GM12878 (cell line): ENCODE results near the gene TMC5. TPM values are rescaled to one million over a fixed set of nuclear protein-coding genes. Genes with fewer than 3 reads are reported as not detected.

Source experiments
- ATAC-seq: fragments of 200-7000 bp; cut with Tn5 transposase; 3 replicates; pipeline ENCODE4 v1.9.1; 2020; ENCODE audit warnings: mild to moderate bottlenecking, moderate library complexity
- BruUV-seq: library from RNA; stranded (reverse); fragments of 400-500 nt; replicated peaks from 2 replicates; lab custom pipeline; 2021; lab: Mats Ljungman, UMichigan
- CTCF ChIA-PET: fragments of 300-600 bp; sonication (Branson Sonifier 250); formaldehyde crosslinking; extraction: SDS; loops from one replicate; lab custom pipeline; 2021; ENCODE audit warnings: inconsistent platforms; lab: Yijun Ruan, JAX
- POLR2A ChIA-PET: fragments of 350-600 bp; formaldehyde crosslinking; extraction: SDS; loops from one replicate; lab custom pipeline; 2021; ENCODE audit warnings: inconsistent platforms; lab: Charles Lee
- RAD21 ChIA-PET: fragments of 300-600 bp; sonication (Branson Sonifier 250); formaldehyde crosslinking; loops from one replicate; lab custom pipeline; 2023; ENCODE audit warnings: antibody characterized with exemption; ENCODE audit not compliant: unreplicated experiment; lab: Charles Lee
- SMC1A ChIA-PET: fragments of 300-600 bp; sonication (Branson Sonifier 250); formaldehyde crosslinking; loops from one replicate; lab custom pipeline; 2023; ENCODE audit not compliant: unreplicated experiment, uncharacterized antibody; lab: Charles Lee
- DNase-seq: peaks from one replicate; pipeline ENCODE4 v3.0.0-alpha.2; 2011; ENCODE audit warnings: low read depth, low spot score
- FAIRE-seq: peaks from 3 replicates; lab custom pipeline; 2011; peaks lifted over from hg19 to GRCh38; lab: Jason Lieb, UNC
- H2AFZ ChIP-seq: 2 replicates; pipeline ENCODE4 v1.6.0; 2011; ENCODE audit warnings: low read depth, low read length, control low read depth; ENCODE audit not compliant: control insufficient read depth
- H3K27ac ChIP-seq: 2 replicates; pipeline ENCODE4 v1.5.1; 2011; ENCODE audit warnings: control low read depth; ENCODE audit not compliant: control insufficient read depth, insufficient read depth
- H3K27me3 ChIP-seq, 2 experiments: replicated peaks in 1 of 2; 2 replicates each; pipeline versions ENCODE4 v1.6.0 to v1.6.1; 2011; ENCODE audit warnings: low read length in 1 of 2; ENCODE audit not compliant: control insufficient read depth in 2 of 2, insufficient read depth in 2 of 2
- H3K36me3 ChIP-seq, 2 experiments: 2 replicates each; pipeline ENCODE4 v1.5.1; 2011; ENCODE audit warnings: low read length in 1 of 2; ENCODE audit not compliant: control insufficient read depth in 2 of 2, insufficient read depth in 2 of 2
- H3K4me1 ChIP-seq: 2 replicates; pipeline ENCODE4 v1.6.1; 2011; ENCODE audit warnings: mild to moderate bottlenecking, low read length, moderate library complexity, mixed read lengths; ENCODE audit not compliant: control insufficient read depth, insufficient read depth
- H3K4me2 ChIP-seq: 2 replicates; pipeline ENCODE4 v1.6.0; 2011; ENCODE audit warnings: control low read depth; ENCODE audit not compliant: control insufficient read depth, insufficient read depth
- H3K4me3 ChIP-seq: fragments of 200-600 bp; sonication (generic); 2 replicates; pipeline ENCODE4 v1.5.1; 2016
- H3K79me2 ChIP-seq: 2 replicates; pipeline ENCODE4 v1.6.0; 2011; ENCODE audit warnings: low read length; ENCODE audit not compliant: control insufficient read depth, insufficient read depth
- H3K9ac ChIP-seq: 2 replicates; pipeline ENCODE4 v1.8.0; 2011; ENCODE audit warnings: low read length, control low read depth, mixed read lengths; ENCODE audit not compliant: control insufficient read depth, insufficient read depth
- H3K9me3 ChIP-seq: replicated peaks from 3 replicates; pipeline ENCODE4 v1.5.1; 2011; ENCODE audit warnings: mild to moderate bottlenecking, low read length; ENCODE audit not compliant: control insufficient read depth, insufficient read depth
- H4K20me1 ChIP-seq: 2 replicates; pipeline ENCODE4 v1.6.0; 2011; ENCODE audit not compliant: control insufficient read depth, insufficient read depth
- ESRRA ChIP-seq: IDR thresholded peaks from 2 replicates; pipeline ENCODE4 v1.6.1; 2012; ENCODE audit warnings: mild to moderate bottlenecking, low read length, improper control_type of control experiment
- RAD51 ChIP-seq: fragments of 450-650 bp; IDR thresholded peaks from 2 replicates; pipeline ENCODE4 v1.6.1; 2016; ENCODE audit warnings: moderate library complexity, mild to moderate bottlenecking, inconsistent platforms
- RB1 ChIP-seq: fragments of 450-650 bp; formaldehyde crosslinking; IDR thresholded peaks from 2 replicates; pipeline ENCODE4 v1.6.1; 2017; ENCODE audit warnings: mild to moderate bottlenecking, borderline replicate concordance
- RELB ChIP-seq: fragments of 450-650 bp; IDR thresholded peaks from 2 replicates; pipeline ENCODE4 v1.6.1; 2017; ENCODE audit warnings: low read depth, mild to moderate bottlenecking, moderate library complexity
- SKIL ChIP-seq: fragments of 450-650 bp; IDR thresholded peaks from 2 replicates; pipeline ENCODE4 v1.6.1; 2017; ENCODE audit warnings: mild to moderate bottlenecking, low read depth, inconsistent platforms; ENCODE audit not compliant: poor library complexity, severe bottlenecking
- USF1 ChIP-seq: IDR thresholded peaks from 2 replicates; pipeline ENCODE4 v1.6.1; 2011; ENCODE audit warnings: borderline replicate concordance, low read depth, mild to moderate bottlenecking, moderate library complexity, mixed read lengths, low read length; ENCODE audit not compliant: insufficient read depth; ENCODE audit errors: extremely low read length
- ZBTB33 ChIP-seq: fragments of 450-650 bp; IDR thresholded peaks from 2 replicates; pipeline ENCODE4 v1.6.1; 2017; ENCODE audit warnings: mild to moderate bottlenecking
- ZNF274 ChIP-seq: IDR thresholded peaks from one replicate; pipeline ENCODE4 v1.8.0; 2011; ENCODE audit not compliant: insufficient read length, insufficient read depth
- WGBS: methylation state at CpG from one replicate; pipeline ENCODE4 v1.1.6; 2016; ENCODE audit warnings: low lambda C conversion rate; ENCODE audit not compliant: insufficient replicate concordance, insufficient coverage; ENCODE audit errors: missing lambda C conversion rate; 5-methylcytosine and 5-hydroxymethylcytosine counted together
- in situ Hi-C: fragments of 300-500 bp; cut with MboI; formaldehyde crosslinking; loops from 9 replicates; pipeline ENCODE4 v1.14.3; 2018; ENCODE audit warnings: mixed read lengths
- intact Hi-C: fragments of 100-400 bp; cut with micrococcal nuclease; formaldehyde crosslinking; loops from one replicate; pipeline ENCODE4 v1.14.2; 2022; ENCODE audit not compliant: unreplicated experiment
- polyA plus RNA-seq, 11 experiments: library from polyadenylated mRNA; depleted of rRNA in 4 of 11; unstranded in 6 of 11; stranded (reverse) in 5 of 11; fragments of >200 nt; fragmentation: Nextera tagmentation in 4 of 11; fragmentation: Illumina TruSeq in 1 of 11; extraction: Ambion mirVana in 4 of 11; extraction: Trizol in 1 of 11; gene quantifications; 1 replicate in 1 of 11; 2 replicates in 10 of 11; pipeline versions ENCODE4 v1.2.1 to v1.2.3, GENCODE V29; 2011 to 2016; ENCODE audit warnings: inconsistent platforms in 2 of 11, missing spikeins in 2 of 11, low read depth in 1 of 11
- total RNA-seq, 4 experiments: library from RNA; depleted of rRNA in 3 of 4; stranded (reverse); fragments of >200 nt in 3 of 4; fragmentation: Illumina TruSeq in 1 of 4; extraction: Trizol in 1 of 4; gene quantifications; 2 replicates each; pipeline versions ENCODE4 v1.2.1 to v1.2.3, GENCODE V29; 2013 to 2021

Gene TMC5
- total and polyA plus RNA-seq, 10 of the 15 experiments (the other 5 are each of a cell fraction or from before 2014, with no cell fraction given): 0.01 to 0.10 (median 0.07) TPM; not detected in 5

- Histone ChIP-seq H3K27ac (no peak overlapping the region), H3K9me3 (no peaks in the 10 kb centered on the region), H3K4me2 (no peak overlapping the region; the same call in 1 of the 2 replicates), H3K4me3 (no peak overlapping the region), H3K79me2 (peaks cover 67% of the 10 kb centered on the region), H3K4me1 (peaks cover 14% of the 10 kb centered on the region), H3K9ac (no peak overlapping the region), H3K36me3 (no peaks in the 10 kb centered on the region), H2AFZ (peak overlapping the region; percentile 87), H3K27me3 (no peaks in the 10 kb centered on the region), H4K20me1 (no peaks in the 10 kb centered on the region)
- 50% methylated on average over 2 of the region's 2 CpGs for WGBS
- FAIRE-seq: no peak
- ATAC-seq: no peak
- in situ Hi-C loops (loop anchor here (10.0 kb wide), 1 partner anchor 728 kb away; the partner anchor contains the start of gene RPS15A), intact Hi-C loops (loop anchor here (5.0 kb wide), 1 partner anchor 455 kb away; the partner anchor contains the start of gene COQ7)
- ChIA-PET POLR2A (no interaction called here), SMC1A (no interaction called here), RAD21 (no interaction called here), CTCF (no interaction called here)
- BruUV-seq: no TSS peak
- DNase-seq: no peak
- TF ChIP-seq RAD51: no peak
- TF ChIP-seq ESRRA: no peak
Measured at GRCh38 chr16:19522760-19523159, 105.1 kb downstream of the TMC5 start.

GRCh38 chr16:19523184-19523558 lies 105.5 kb downstream of the TMC5 start:
- RAD21 ChIA-PET: interaction anchor here (1.1 to 2.5 kb wide), 3 partner anchors 32 to 407 kb away, joined by 3 to 24 read pairs (median 3); partner anchors contain the start of gene VPS35L
- WGBS: 57% methylated on average over 18 of the region's 18 CpGs
- Histone ChIP-seq H3K27me3 (no peaks in the 10 kb centered on the region), H3K36me3 (no peaks in the 10 kb centered on the region), H3K4me2 (no peak overlapping the region; the same call in 1 of the 2 replicates), H4K20me1 (no peaks in the 10 kb centered on the region)
- TF ChIP-seq ZBTB33: no peak
- no peak for TF ChIP-seq ZNF274
- TF ChIP-seq RB1: no peak
- TF ChIP-seq RELB: no peak
- TF ChIP-seq USF1: no peak
- no peak for TF ChIP-seq SKIL
- TF ChIP-seq, all 136 proteins: peak for 0
- H3K4me1 ChIP-seq: peaks cover 14% of the 10 kb centered on the region
- in situ Hi-C loops (loop anchor here (10.0 kb wide), 1 partner anchor 728 kb away; the partner anchor contains the start of gene RPS15A), intact Hi-C loops (loop anchor here (5.0 kb wide), 1 partner anchor 456 kb away; the partner anchor contains the start of gene COQ7)
- H3K9ac ChIP-seq: no peak overlapping the region
- no peak overlapping the region for H3K4me3 ChIP-seq
- no peaks in the 10 kb centered on the region for H3K9me3 ChIP-seq
- no peak for ATAC-seq
- no peak for DNase-seq
- H3K27ac ChIP-seq: no peak overlapping the region
- ChIA-PET POLR2A (interaction anchor here (0.6 to 2.6 kb wide), 3 partner anchors 12 to 597 kb away, joined by 4 to 23 read pairs (median 7); partner anchors contain the start of genes SMG1 and VPS35L), CTCF (interaction anchor here (1.0 to 5.2 kb wide), 3 partner anchors 20 to 401 kb away, joined by 3 to 56 read pairs (median 20); partner anchors contain the start of gene VPS35L), SMC1A (no interaction called here)
- no peak for FAIRE-seq
- BruUV-seq: no TSS peak
- H3K79me2 ChIP-seq: peaks cover 67% of the 10 kb centered on the region
- peak overlapping the region; percentile 60 for H2AFZ ChIP-seq
